Fibroblast of lung (primary cell): ENCODE results near the gene FGF1. TPM values are rescaled to one million over a fixed set of nuclear protein-coding genes. Genes with fewer than 3 reads are reported as not detected.

ENCODE experiments used
- DNase-seq, 2 donors: peaks; one replicate each; pipeline versions ENCODE4 v3.0.0 to v3.0.0-alpha.2; 2010; ENCODE audit warnings: low read depth in 2 of 2
- H2AFZ ChIP-seq: 2 replicates; pipeline ENCODE4 v1.5.1; 2012; ENCODE audit warnings: low read length, control low read depth, inconsistent platforms
- H3K27ac ChIP-seq: 2 replicates; pipeline ENCODE4 v1.5.1; 2011; ENCODE audit warnings: low read length, control low read depth; ENCODE audit not compliant: insufficient read depth
- H3K27me3 ChIP-seq: 2 replicates; pipeline ENCODE4 v1.5.1; 2011; ENCODE audit warnings: mild to moderate bottlenecking, low read length; ENCODE audit not compliant: control insufficient read depth, insufficient read depth
- H3K36me3 ChIP-seq: 2 replicates; pipeline ENCODE4 v1.5.1; 2011; ENCODE audit warnings: low read length; ENCODE audit not compliant: control insufficient read depth, insufficient read depth
- H3K4me1 ChIP-seq: 2 replicates; pipeline ENCODE4 v1.5.1; 2011; ENCODE audit warnings: low read length; ENCODE audit not compliant: control insufficient read depth, insufficient read depth; ENCODE audit errors: extremely low read depth
- H3K4me2 ChIP-seq: 2 replicates; pipeline ENCODE4 v1.5.1; 2011; ENCODE audit warnings: low read length, control low read depth; ENCODE audit not compliant: insufficient read depth; ENCODE audit errors: extremely low read depth
- H3K4me3 ChIP-seq, 4 experiments: fragments of 200-600 bp in 1 of 4; sonication (generic) in 1 of 4; replicated peaks in 1 of 4; 2 replicates each; pipeline ENCODE4 v1.5.1; 2011 to 2016; ENCODE audit warnings: low read length in 4 of 4, low read depth in 3 of 4, mild to moderate bottlenecking in 3 of 4, control low read depth in 2 of 4, inconsistent platforms in 1 of 4, mixed read lengths in 1 of 4; ENCODE audit not compliant: insufficient read depth in 1 of 4; ENCODE audit errors: control extremely low read depth in 1 of 4
- H3K79me2 ChIP-seq: 2 replicates; pipeline ENCODE4 v1.5.1; 2012; ENCODE audit warnings: mild to moderate bottlenecking, low read length, inconsistent platforms; ENCODE audit not compliant: control insufficient read depth, insufficient read depth
- H3K9ac ChIP-seq: 2 replicates; pipeline ENCODE4 v1.5.1; 2011; ENCODE audit warnings: mild to moderate bottlenecking, low read length, control low read depth; ENCODE audit not compliant: insufficient read depth
- H3K9me3 ChIP-seq: 2 replicates; pipeline ENCODE4 v1.5.1; 2012; ENCODE audit warnings: low read depth, low read length; ENCODE audit not compliant: control insufficient read depth, insufficient read depth
- H4K20me1 ChIP-seq: 2 replicates; pipeline ENCODE4 v1.5.1; 2011; ENCODE audit warnings: low read length; ENCODE audit not compliant: control insufficient read depth, insufficient read depth; ENCODE audit errors: extremely low read depth
- EZH2 ChIP-seq: IDR thresholded peaks from 2 replicates; pipeline ENCODE4 v1.5.1; 2012; ENCODE audit warnings: low read length, control low read depth, mild to moderate bottlenecking; ENCODE audit errors: missing control alignments
- polyA plus RNA-seq, 2 donors: library from polyadenylated mRNA; depleted of rRNA in 1 of 2; stranded (reverse) in 1 of 2; unstranded in 1 of 2; fragments of >200 nt; gene quantifications; 2 replicates each; pipeline ENCODE4 v1.2.1, GENCODE V29; 2011 to 2012; ENCODE audit warnings: missing spikeins in 1 of 2
- total RNA-seq: library from RNA; depleted of rRNA; stranded (reverse); fragments of >200 nt; gene quantifications from 2 replicates; pipeline ENCODE4 v1.2.1, GENCODE V29; 2014
- TF ChIP-seq, protein P1 (sequence below), 2 donors: IDR thresholded peaks in 1 of 2; conservative IDR thresholded peaks in 1 of 2; 1 replicate in 1 of 2; 2 replicates in 1 of 2; pipeline ENCODE4 v1.5.1; 2011 to 2012; ENCODE audit warnings: low read length in 2 of 2, control low read depth in 1 of 2, inconsistent platforms in 1 of 2, low read depth in 1 of 2, mild to moderate bottlenecking in 1 of 2

The FGF1 gene
- total and polyA plus RNA-seq, 2 donors (not counting 1 experiment from before 2014, with no cell fraction given): 3.5 to 17.7 TPM

- peaks cover 1% of the 10 kb centered on the region for H3K4me1 ChIP-seq
- H3K36me3 ChIP-seq: no peaks in the 10 kb centered on the region
- no peak overlapping the region for H2AFZ ChIP-seq
- no peaks in the 10 kb centered on the region for H4K20me1 ChIP-seq
- no peak overlapping the region for H3K4me2 ChIP-seq
- no peak overlapping the region for H3K4me3 ChIP-seq
- no peaks in the 10 kb centered on the region for H3K79me2 ChIP-seq
- no peaks in the 10 kb centered on the region for H3K9me3 ChIP-seq
- no peak overlapping the region for H3K9ac ChIP-seq
- H3K27ac ChIP-seq: no peak overlapping the region
- no peak for TF ChIP-seq EZH2
- TF ChIP-seq, protein P1, sequence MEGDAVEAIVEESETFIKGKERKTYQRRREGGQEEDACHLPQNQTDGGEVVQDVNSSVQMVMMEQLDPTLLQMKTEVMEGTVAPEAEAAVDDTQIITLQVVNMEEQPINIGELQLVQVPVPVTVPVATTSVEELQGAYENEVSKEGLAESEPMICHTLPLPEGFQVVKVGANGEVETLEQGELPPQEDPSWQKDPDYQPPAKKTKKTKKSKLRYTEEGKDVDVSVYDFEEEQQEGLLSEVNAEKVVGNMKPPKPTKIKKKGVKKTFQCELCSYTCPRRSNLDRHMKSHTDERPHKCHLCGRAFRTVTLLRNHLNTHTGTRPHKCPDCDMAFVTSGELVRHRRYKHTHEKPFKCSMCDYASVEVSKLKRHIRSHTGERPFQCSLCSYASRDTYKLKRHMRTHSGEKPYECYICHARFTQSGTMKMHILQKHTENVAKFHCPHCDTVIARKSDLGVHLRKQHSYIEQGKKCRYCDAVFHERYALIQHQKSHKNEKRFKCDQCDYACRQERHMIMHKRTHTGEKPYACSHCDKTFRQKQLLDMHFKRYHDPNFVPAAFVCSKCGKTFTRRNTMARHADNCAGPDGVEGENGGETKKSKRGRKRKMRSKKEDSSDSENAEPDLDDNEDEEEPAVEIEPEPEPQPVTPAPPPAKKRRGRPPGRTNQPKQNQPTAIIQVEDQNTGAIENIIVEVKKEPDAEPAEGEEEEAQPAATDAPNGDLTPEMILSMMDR (conservative IDR thresholded peaks at IDR 0.05 in 1 of 2, IDR thresholded peaks at IDR 0.05 in 1 of 2; ENCODE audit: low read depth in 1 of 2, low read length in 2 of 2): no peak
- no peaks in the 10 kb centered on the region for H3K27me3 ChIP-seq
- DNase-seq: no peak
These were observed 49.8 kb downstream of the FGF1 start for GRCh38 chr5:142636093-142636492.

GRCh38 chr5:142634216-142635011 lies 51.5 kb downstream of the FGF1 start:
- Histone ChIP-seq H3K27ac (no peak overlapping the region), H3K36me3 (no peaks in the 10 kb centered on the region), H4K20me1 (no peaks in the 10 kb centered on the region), H3K9me3 (no peaks in the 10 kb centered on the region), H2AFZ (no peak overlapping the region), H3K27me3 (no peaks in the 10 kb centered on the region), H3K4me3 (no peak overlapping the region), H3K79me2 (no peaks in the 10 kb centered on the region), H3K4me1 (no peaks in the 10 kb centered on the region), H3K4me2 (no peak overlapping the region), H3K9ac (no peak overlapping the region)
- no peak for TF ChIP-seq EZH2
- TF ChIP-seq, protein P1 (conservative IDR thresholded peaks at IDR 0.05 in 1 of 2, IDR thresholded peaks at IDR 0.05 in 1 of 2; ENCODE audit: low read depth in 1 of 2, low read length in 2 of 2): no peak
- DNase-seq: peak in 1 of 2 donors; percentile 46

DNA sequence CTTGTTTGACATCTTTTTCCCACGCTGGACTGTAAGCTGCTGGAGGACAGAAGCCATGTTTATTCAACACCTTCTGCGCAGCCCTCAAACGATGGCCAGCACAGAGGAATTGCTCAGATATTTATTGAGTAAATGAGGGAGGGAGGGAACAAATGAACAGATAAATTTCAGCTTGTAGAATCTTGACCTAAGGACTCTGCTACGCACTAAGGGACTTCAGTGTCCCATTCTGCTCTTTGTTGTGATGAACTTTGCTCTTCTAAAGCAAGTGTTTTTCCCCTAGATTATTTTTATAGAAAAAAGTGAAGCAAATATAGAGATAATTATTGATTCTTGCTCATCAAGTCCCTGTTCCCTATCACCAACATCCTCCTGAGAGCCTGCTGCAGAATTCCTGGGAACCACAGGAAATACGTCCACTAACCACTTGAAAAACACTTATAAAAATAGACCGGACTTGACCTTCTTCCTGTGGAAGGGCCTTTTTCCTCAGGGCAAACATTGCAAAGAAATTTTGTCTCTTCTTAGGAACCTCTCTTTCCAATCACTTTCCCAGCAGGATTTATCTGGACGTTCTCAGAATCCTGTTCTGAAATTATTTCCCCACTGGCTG lies 54.9 kb downstream of the FGF1 start:
- no peaks in the 10 kb centered on the region for H3K27me3 ChIP-seq
- H3K9me3 ChIP-seq: no peaks in the 10 kb centered on the region
- no peaks in the 10 kb centered on the region for H3K36me3 ChIP-seq
- no peak overlapping the region for H2AFZ ChIP-seq
- H3K9ac ChIP-seq: no peak overlapping the region
- no peak overlapping the region for H3K4me2 ChIP-seq
- peak in 1 of 2 donors; percentile 51 for DNase-seq
- no peaks in the 10 kb centered on the region for H3K79me2 ChIP-seq
- no peaks in the 10 kb centered on the region for H4K20me1 ChIP-seq
- no peak for TF ChIP-seq EZH2
- TF ChIP-seq, protein P1 (conservative IDR thresholded peaks at IDR 0.05 in 1 of 2, IDR thresholded peaks at IDR 0.05 in 1 of 2; ENCODE audit: low read depth in 1 of 2, low read length in 2 of 2): no peak
- no peak overlapping the region for H3K27ac ChIP-seq
- no peak overlapping the region for H3K4me3 ChIP-seq
- no peaks in the 10 kb centered on the region for H3K4me1 ChIP-seq
